Fibroblast of pulmonary artery (primary cell): ENCODE data around the gene GABRR3.
"Not testable (repeated sequence)": the region's sequence is repeated elsewhere in the genome, so short reads cannot be mapped to it uniquely, and the experiment has no call there.

ENCODE experiments used
- DNase-seq: peaks from one replicate; pipeline ENCODE4 v3.0.0-alpha.2; 2010; ENCODE audit warnings: low read depth
- H3K4me3 ChIP-seq: replicated peaks from 2 replicates; pipeline ENCODE4 v1.5.1; 2011; ENCODE audit warnings: low read depth, mild to moderate bottlenecking, control low read depth, low read length, moderate library complexity
- TF ChIP-seq, protein P1 (sequence below): IDR thresholded peaks from 2 replicates; pipeline ENCODE4 v1.5.1; 2011; ENCODE audit warnings: mild to moderate bottlenecking, control low read depth, low read length, inconsistent platforms; ENCODE audit errors: missing control alignments

GABRR3 gene

DNA sequence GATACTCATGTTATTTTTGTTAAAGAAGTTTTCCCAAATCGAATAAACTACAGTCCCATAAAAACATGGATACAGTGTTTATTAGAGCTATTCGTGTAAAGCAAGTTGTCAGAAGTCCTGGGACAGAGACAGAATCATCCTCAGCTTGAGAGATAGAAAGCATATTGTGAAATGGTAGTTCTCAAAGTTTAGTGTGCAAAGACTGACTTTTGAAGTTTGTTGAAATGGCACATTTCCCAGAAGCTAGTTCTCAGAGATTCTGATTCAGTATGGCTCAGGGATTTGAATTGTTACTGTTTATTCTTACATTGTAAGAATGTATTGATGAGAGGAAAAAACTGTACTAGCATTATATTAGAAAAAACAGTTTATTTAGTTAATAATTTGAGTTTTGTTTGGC, 22.1 kb downstream of the GABRR3 start:
- no peak overlapping the region for H3K4me3 ChIP-seq
- DNase-seq = peak; percentile 61
- TF ChIP-seq, protein P1, sequence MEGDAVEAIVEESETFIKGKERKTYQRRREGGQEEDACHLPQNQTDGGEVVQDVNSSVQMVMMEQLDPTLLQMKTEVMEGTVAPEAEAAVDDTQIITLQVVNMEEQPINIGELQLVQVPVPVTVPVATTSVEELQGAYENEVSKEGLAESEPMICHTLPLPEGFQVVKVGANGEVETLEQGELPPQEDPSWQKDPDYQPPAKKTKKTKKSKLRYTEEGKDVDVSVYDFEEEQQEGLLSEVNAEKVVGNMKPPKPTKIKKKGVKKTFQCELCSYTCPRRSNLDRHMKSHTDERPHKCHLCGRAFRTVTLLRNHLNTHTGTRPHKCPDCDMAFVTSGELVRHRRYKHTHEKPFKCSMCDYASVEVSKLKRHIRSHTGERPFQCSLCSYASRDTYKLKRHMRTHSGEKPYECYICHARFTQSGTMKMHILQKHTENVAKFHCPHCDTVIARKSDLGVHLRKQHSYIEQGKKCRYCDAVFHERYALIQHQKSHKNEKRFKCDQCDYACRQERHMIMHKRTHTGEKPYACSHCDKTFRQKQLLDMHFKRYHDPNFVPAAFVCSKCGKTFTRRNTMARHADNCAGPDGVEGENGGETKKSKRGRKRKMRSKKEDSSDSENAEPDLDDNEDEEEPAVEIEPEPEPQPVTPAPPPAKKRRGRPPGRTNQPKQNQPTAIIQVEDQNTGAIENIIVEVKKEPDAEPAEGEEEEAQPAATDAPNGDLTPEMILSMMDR = no peak

DNA sequence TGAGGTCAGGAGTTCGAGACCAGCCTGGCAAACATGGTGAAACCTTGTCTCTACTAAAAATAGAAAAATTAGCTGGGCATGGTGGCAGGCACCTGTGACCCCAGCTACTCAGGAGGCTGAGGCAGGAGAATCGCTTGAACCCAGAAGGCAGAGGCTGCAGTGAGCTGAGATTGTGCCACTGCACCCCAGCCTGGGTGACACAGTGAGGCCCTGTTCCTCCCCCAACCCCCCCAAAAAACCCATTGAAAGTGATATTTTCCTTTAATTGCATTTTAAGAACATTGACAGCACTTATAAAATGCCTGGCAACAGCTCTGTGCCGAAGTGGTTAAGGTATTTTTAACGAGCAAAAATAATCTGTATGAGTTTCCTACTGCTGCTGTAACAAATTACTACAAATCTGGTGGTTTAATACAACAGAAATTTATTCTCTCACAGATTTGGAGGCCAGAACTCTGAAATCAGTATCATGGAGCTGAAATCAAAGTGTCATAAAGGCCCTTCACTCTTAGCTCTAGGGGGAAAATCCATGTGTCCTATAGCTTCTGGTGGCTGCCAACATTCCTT, 24.1 kb downstream of the GABRR3 start:
- not testable (repeated sequence) for DNase-seq, H3K4me3 ChIP-seq

DNA sequence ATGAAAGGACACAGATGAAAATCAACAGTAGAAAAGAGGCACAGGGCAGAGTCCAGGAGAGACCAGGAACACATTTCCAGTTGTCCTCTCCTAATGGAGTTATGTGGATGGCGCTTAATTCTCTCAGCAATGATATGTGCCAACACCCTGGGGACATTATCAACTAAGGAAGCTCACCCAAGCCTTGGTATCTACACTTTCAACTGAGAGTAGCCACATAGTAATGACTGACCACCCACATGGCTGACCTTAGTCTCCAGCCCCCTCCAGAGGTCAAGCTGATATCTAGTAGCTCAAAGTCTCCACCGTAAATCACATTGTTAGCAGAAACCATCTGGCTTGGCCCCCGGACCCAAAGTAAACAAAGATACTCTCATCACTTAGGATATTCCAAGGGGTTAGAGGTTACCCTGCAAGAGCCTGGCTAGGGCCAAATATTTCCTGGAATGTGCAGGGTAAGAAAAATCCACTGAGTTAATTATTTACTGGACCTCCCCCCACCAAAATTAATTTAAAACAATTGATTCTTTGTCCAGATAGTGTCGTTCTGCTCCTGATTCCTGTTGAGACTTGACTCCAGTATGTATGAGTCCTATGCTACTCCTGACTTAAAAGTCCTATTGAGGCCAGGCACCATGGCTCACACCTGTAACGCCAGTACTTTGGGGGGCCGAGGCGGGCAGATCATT, 24.8 kb downstream of the GABRR3 start:
- H3K4me3 ChIP-seq = no peak overlapping the region
- no peak for DNase-seq
- TF ChIP-seq, protein P1 = no peak

DNA sequence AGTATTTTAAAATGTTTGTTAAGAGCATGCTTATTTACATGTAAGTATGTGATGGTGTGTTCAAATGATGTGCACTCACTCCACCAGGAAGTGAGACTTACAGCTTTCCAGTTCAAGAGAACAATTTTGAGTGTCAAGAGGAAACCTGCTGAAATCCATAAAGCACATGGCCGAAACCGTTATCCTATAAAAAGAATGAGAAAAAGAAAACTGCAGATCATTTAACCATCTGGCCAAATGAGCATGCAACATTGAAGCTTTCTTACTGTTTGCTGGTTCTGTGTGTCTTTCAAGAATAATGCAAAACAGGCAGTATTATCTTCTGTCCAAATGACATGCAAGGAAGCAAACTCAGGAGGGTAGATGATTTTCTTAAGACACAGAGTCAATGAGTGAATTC, 26.3 kb downstream of the GABRR3 start:
- H3K4me3 ChIP-seq = no peak overlapping the region
- no peak for DNase-seq
- TF ChIP-seq, protein P1 = no peak

DNA sequence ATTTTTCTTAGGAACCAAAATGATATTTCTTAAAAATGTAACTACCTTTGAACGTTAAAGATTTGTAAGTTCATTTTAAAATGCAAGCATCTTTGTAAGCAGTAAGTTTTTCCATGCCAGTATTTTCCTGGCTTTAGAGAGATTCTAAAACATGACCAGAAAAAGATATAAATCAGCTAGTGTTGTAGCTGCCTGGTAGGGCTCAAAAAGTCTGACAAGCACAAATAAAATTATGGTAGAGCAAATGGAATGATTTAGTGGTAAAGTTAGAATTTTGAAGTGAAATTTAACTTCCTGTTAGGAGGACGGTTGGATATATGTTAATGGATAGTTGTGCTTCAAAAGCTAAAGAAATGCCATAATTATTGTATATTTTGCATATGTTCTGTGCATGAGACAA, 29.7 kb downstream of the GABRR3 start:
- TF ChIP-seq, protein P1 = no peak
- H3K4me3 ChIP-seq = no peak overlapping the region
- DNase-seq = no peak

DNA sequence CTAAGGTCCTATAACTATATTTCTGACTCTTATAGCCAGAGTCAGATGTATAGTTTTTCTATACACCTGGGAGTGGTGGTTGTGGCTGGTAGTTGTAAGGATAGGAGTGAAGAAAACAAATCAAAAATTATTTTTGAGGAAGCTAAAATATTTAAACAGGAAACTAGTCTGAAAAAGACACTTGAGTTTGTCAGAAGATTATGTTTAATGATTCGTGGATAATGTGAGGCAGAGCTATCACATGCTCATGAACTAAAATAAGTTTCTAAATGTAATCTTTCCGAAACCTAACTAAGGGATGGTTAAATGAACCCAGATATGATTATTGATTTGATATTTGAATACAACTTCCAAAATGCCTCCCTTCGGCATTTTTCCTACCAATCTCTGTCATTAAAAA, 30.4 kb downstream of the GABRR3 start:
- TF ChIP-seq, protein P1 = no peak
- no peak for DNase-seq
- H3K4me3 ChIP-seq = no peak overlapping the region

DNA sequence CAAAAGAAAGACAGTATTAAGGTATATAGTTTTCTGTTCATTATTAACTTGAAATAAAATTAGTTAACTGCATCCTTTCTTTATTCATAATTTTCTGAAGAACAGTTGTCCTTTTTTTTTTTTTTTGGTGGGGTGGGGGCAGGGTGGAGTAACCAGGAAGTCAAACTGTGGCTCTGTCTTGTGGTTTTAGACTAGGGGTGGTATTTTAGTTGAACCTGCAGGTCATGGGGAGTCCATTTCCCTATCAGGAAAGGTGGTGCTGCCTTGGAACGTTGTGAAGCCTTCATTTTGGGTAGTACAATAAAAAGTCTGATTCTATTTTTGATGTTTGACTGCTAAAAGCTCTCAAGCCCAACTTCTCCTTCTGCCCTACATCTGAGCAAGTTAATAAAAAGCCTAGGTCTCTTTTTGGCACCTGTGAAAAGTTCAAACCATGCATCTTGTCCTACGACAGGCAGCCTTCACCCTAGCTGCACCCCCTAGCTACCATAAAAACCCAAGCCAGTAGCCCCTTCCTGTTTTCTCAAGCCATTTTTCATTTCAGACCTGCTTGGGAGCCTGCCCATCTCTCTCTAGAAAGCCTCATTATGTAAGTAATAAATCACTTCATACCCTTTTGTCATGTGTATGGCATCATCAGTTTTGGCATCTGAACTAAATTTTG, 31.7 kb downstream of the GABRR3 start:
- H3K4me3 ChIP-seq = no peak overlapping the region
- DNase-seq = no peak
- TF ChIP-seq, protein P1 = no peak
